SK-N-SH (cell line): ENCODE data around the gene KIF1A. TPM values are rescaled to one million over a fixed set of nuclear protein-coding genes. Genes with fewer than 3 reads are reported as not detected.

ENCODE experiments used
- CTCF ChIA-PET: fragments of 300-600, 350-600 bp; formaldehyde crosslinking; extraction: SDS; loops from one replicate; lab custom pipeline; 2021; lab: Yijun Ruan, JAX
- POLR2A ChIA-PET: fragments of 350-600 bp; sonication (Branson Sonifier 250); formaldehyde crosslinking; extraction: SDS; loops from one replicate; lab custom pipeline; 2020; ENCODE audit warnings: antibody characterized with exemption, inconsistent platforms; lab: Yijun Ruan, JAX
- DNase-seq: peaks from one replicate; pipeline ENCODE4 v3.0.0; 2012
- H2AFZ ChIP-seq: fragments of 200-600 bp; sonication (generic); 2 replicates; pipeline ENCODE4 v1.8.1; 2016; ENCODE audit warnings: antibody characterized with exemption, mild to moderate bottlenecking, low read depth
- H3F3A ChIP-seq: fragments of 200-600 bp; sonication (generic); replicated peaks from 2 replicates; pipeline ENCODE3; 2016; ENCODE audit warnings: antibody characterized with exemption, mild to moderate bottlenecking; ENCODE audit not compliant: insufficient read depth
- H3K27ac ChIP-seq, 2 experiments: fragments of 200-500 bp in 1 of 2; fragments of 200-600 bp in 1 of 2; sonication (Bioruptor generic) in 1 of 2; sonication (generic), shearing (Covaris generic) in 1 of 2; 2 replicates each; pipeline versions ENCODE4 v1.5.1 to v1.6.1; 2014 to 2016; ENCODE audit warnings: low read depth in 2 of 2, inconsistent platforms in 1 of 2, low read length in 1 of 2, mild to moderate bottlenecking in 1 of 2, mixed read lengths in 1 of 2
- H3K27me3 ChIP-seq: fragments of 200-600 bp; sonication (generic), shearing (Covaris generic); 2 replicates; pipeline ENCODE4 v1.6.1; 2016; ENCODE audit warnings: mixed run types; ENCODE audit not compliant: insufficient read depth
- H3K36me3 ChIP-seq, 2 experiments: fragments of 200-500 bp in 1 of 2; fragments of 200-600 bp in 1 of 2; sonication (Bioruptor generic) in 1 of 2; sonication (generic) in 1 of 2; replicated peaks in 1 of 2; 2 replicates each; pipeline versions ENCODE3 to v1.5.1; 2014 to 2016; ENCODE audit warnings: low read length in 1 of 2, mild to moderate bottlenecking in 1 of 2; ENCODE audit not compliant: insufficient read depth in 2 of 2, control insufficient read depth in 1 of 2
- H3K4me1 ChIP-seq, 2 experiments: fragments of 200-500 bp in 1 of 2; fragments of 200-600 bp in 1 of 2; sonication (Bioruptor generic) in 1 of 2; sonication (generic), shearing (Covaris generic) in 1 of 2; 2 replicates each; pipeline versions ENCODE4 v1.5.1 to v1.6.1; 2014 to 2016; ENCODE audit warnings: low read depth in 1 of 2, low read length in 1 of 2, mixed run types in 1 of 2; ENCODE audit not compliant: insufficient read depth in 2 of 2, control insufficient read depth in 1 of 2
- H3K4me2 ChIP-seq: fragments of 200-600 bp; sonication (generic), shearing (Covaris generic); 2 replicates; pipeline ENCODE4 v1.6.1; 2017; ENCODE audit warnings: mixed run types
- H3K4me3 ChIP-seq, 2 experiments: fragments of 200-500 bp in 1 of 2; fragments of 200-600 bp in 1 of 2; sonication (Bioruptor generic) in 1 of 2; sonication (generic), shearing (Covaris generic) in 1 of 2; 2 replicates each; pipeline versions ENCODE4 v1.5.1 to v1.8.1; 2014 to 2016; ENCODE audit warnings: low read depth in 2 of 2, inconsistent platforms in 1 of 2, low read length in 1 of 2, mild to moderate bottlenecking in 1 of 2, mixed read lengths in 1 of 2, moderate library complexity in 1 of 2
- H3K79me2 ChIP-seq: fragments of 200-600 bp; sonication (generic); 2 replicates; pipeline ENCODE4 v1.8.1; 2017; ENCODE audit warnings: mild to moderate bottlenecking; ENCODE audit not compliant: insufficient read depth
- H3K9ac ChIP-seq: fragments of 200-600 bp; sonication (generic); 2 replicates; pipeline ENCODE4 v1.6.1; 2017; ENCODE audit warnings: mixed run types
- H3K9me2 ChIP-seq: fragments of 200-600 bp; sonication (generic); 2 replicates; pipeline ENCODE4 v1.6.1; 2017; ENCODE audit warnings: mixed run types
- H3K9me3 ChIP-seq: fragments of 200-600 bp; sonication (generic); 2 replicates; pipeline ENCODE4 v1.6.1; 2017; ENCODE audit warnings: mixed run types, mild to moderate bottlenecking, moderate library complexity
- H4K20me1 ChIP-seq: fragments of 200-600 bp; sonication (generic); 2 replicates; pipeline ENCODE4 v1.6.1; 2017; ENCODE audit warnings: mild to moderate bottlenecking, mixed run types; ENCODE audit not compliant: insufficient read depth
- MEF2A ChIP-seq: IDR thresholded peaks from 2 replicates; pipeline ENCODE4 v1.4.0; 2012; ENCODE audit warnings: low read depth, borderline replicate concordance
- NFIC ChIP-seq: IDR thresholded peaks from 2 replicates; pipeline ENCODE4 v1.4.0; 2012; ENCODE audit warnings: borderline replicate concordance
- NRF1 ChIP-seq: IDR thresholded peaks from 2 replicates; pipeline ENCODE4 v1.6.1; 2012; ENCODE audit warnings: low read depth, mild to moderate bottlenecking, low read length
- RCOR1 ChIP-seq: fragments of 150-350 bp; IDR thresholded peaks from 2 replicates; pipeline ENCODE4 v1.6.1; 2017; ENCODE audit warnings: antibody characterized with exemption, low read length
- WGBS: methylation state at CpG from one replicate; pipeline ENCODE4 v1.1.6; 2017; ENCODE audit warnings: low lambda C conversion rate; 5-methylcytosine and 5-hydroxymethylcytosine counted together
- polyA plus RNA-seq, 3 experiments: library from polyadenylated mRNA; depleted of rRNA; stranded (reverse); fragments of >200 nt; gene quantifications; 2 replicates each; pipeline ENCODE4 v1.2.3, GENCODE V29; 2012
- TF ChIP-seq, protein P1 (sequence below): IDR thresholded peaks from 2 replicates; pipeline ENCODE4 v1.6.1; 2012; ENCODE audit warnings: mild to moderate bottlenecking, low read depth, low read length, moderate library complexity
- TF ChIP-seq, protein P2 (sequence below): IDR thresholded peaks from 2 replicates; pipeline ENCODE4 v1.4.0; 2012; ENCODE audit warnings: low read depth, borderline replicate concordance

KIF1A gene
- polyA plus RNA-seq, 1 of the 3 experiments (the other 2 are of a cell fraction), result 0.21 TPM

DNA sequence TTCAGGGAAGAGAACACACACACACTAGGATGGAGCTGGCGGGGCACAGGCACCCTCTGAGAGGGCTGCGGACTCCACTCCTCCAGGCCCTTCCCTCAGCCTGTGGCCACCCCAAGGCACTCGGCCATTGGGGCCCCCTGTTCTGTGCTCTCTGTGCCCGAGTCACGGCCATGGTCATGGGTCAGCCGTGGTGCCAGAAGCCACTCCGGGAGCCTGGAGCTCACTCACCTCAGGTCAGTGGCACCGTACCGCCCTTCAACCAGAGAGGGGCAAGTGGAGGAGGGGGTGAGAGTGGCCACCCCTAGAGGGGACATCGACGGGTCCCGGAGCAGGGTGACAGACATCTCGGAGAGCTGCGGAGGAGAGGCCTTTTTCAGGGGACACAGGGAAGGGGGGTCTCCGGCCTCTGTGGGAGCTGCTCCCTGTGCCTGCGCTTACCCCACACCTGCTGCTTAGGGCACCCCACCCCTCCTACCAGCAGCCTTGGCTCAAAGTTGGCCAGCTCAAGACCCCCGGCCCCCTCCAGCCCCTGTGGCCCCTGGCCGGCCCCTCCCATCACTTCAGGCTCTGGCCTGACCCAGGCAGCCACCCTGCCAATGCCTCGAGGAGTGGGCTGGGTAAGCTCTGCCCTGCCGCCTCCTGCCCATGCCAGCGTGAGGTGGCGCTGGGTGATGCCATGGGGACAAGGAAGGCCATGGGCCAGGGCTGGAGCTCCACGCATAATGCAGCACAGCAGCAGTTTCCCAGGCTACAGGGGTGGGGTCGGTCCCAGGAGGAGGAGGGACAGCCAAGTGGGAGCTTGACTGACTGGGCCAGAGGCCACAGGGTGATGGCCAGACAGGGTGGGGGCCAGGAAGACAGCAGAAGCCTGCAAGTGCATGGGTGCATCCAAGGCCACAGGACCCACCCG lies 99.1 kb downstream of the KIF1A start:
- CTCF ChIA-PET, result interaction anchor here (1.0 to 1.9 kb wide), 2 partner anchors 9 to 120 kb away, joined by 3 to 4 read pairs; no protein-coding TSS in a partner anchor
- H3K9me3 ChIP-seq, result no peaks in the 10 kb centered on the region
- no peak for TF ChIP-seq RCOR1
- TF ChIP-seq, all 33 proteins: peak for 0
- POLR2A ChIA-PET, result interaction anchor here (1.2 kb wide), 1 partner anchor 9 kb away, joined by 4 read pairs; no protein-coding TSS in a partner anchor
- no peak overlapping the region for H3K4me3 ChIP-seq
- no peaks in the 10 kb centered on the region for H3K79me2 ChIP-seq
- H3K4me1 ChIP-seq, result no peaks in the 10 kb centered on the region; a peak in 1 of 4 replicates
- WGBS, result 70% methylated on average over 12 of the region's 25 CpGs
- no peak overlapping the region for H3K9ac ChIP-seq
- H3K27ac ChIP-seq, result no peak overlapping the region
- DNase-seq, result no peak
- no peak overlapping the region for H2AFZ ChIP-seq
- no peaks in the 10 kb centered on the region for H3K27me3 ChIP-seq
- no peaks in the 10 kb centered on the region for H3F3A ChIP-seq
- no peak overlapping the region for H3K4me2 ChIP-seq
- no peaks in the 10 kb centered on the region for H3K36me3 ChIP-seq
- H4K20me1 ChIP-seq, result no peaks in the 10 kb centered on the region
- H3K9me2 ChIP-seq, result no peaks in the 10 kb centered on the region

DNA sequence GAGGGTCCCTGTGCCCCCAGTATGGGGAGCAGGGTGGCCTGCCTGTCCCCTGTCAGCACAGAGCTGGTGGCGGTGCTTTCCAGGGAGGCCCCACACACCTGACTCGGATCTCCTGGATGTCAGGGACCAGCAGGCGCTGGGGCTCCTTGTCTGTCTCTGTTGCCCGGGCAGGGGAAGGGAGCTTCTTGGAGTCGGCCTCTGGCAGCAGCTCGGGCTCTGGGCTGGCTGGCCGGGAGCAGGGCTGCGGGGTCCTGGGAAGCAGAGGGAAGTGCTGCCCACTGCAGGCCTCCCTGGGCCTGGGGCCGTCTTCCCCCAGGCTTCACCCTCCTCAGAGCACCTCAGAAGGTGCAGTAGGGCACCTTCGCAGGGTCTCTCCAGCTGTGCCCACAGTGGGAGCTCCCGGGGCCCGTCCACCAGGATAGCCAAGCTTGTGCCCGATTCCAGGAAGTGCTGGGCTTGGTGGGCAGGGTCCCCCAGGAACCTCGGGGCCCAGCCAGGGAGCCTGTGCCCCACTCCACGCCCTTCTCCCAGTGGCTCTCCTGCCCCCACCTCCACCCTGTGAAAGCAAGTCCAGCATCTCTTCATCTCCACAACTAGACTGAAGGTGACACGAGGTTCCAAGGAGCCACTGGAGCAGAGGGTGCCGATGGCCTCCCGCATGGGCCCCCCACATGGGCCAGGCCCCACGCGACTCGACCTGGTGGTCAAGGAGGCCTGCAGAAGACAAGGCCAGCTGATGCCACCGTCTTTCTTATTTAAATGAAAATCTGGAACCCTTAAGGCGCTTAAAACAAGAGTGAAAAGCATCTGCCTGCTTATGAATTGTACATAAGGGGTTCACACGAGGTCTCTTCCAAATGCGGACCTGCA lies 100.1 kb downstream of the KIF1A start:
- peaks cover 0 to 7% of the 10 kb centered on the region in 2 experiments; a peak in 1 of 4 replicates for H3K4me1 ChIP-seq
- no peaks in the 10 kb centered on the region for H3K27me3 ChIP-seq
- CTCF ChIA-PET, result interaction anchor here (1.0 kb wide), 1 partner anchor 10 kb away, joined by 3 read pairs; no protein-coding TSS in a partner anchor
- H3K27ac ChIP-seq, result no peak overlapping the region
- no peak for DNase-seq
- no peak overlapping the region for H3K4me2 ChIP-seq
- H3K9me2 ChIP-seq, result no peaks in the 10 kb centered on the region
- no peaks in the 10 kb centered on the region for H3F3A ChIP-seq
- no peaks in the 10 kb centered on the region for H3K9me3 ChIP-seq
- POLR2A ChIA-PET, result no interaction called here
- H3K79me2 ChIP-seq, result no peaks in the 10 kb centered on the region
- no peaks in the 10 kb centered on the region for H4K20me1 ChIP-seq
- H3K4me3 ChIP-seq, result no peak overlapping the region
- no peak overlapping the region for H3K9ac ChIP-seq
- no peak overlapping the region for H2AFZ ChIP-seq
- WGBS, result 44% methylated on average over 12 of the region's 25 CpGs
- TF ChIP-seq MEF2A, result no peak
- no peak for TF ChIP-seq NFIC
- TF ChIP-seq, protein P1, sequence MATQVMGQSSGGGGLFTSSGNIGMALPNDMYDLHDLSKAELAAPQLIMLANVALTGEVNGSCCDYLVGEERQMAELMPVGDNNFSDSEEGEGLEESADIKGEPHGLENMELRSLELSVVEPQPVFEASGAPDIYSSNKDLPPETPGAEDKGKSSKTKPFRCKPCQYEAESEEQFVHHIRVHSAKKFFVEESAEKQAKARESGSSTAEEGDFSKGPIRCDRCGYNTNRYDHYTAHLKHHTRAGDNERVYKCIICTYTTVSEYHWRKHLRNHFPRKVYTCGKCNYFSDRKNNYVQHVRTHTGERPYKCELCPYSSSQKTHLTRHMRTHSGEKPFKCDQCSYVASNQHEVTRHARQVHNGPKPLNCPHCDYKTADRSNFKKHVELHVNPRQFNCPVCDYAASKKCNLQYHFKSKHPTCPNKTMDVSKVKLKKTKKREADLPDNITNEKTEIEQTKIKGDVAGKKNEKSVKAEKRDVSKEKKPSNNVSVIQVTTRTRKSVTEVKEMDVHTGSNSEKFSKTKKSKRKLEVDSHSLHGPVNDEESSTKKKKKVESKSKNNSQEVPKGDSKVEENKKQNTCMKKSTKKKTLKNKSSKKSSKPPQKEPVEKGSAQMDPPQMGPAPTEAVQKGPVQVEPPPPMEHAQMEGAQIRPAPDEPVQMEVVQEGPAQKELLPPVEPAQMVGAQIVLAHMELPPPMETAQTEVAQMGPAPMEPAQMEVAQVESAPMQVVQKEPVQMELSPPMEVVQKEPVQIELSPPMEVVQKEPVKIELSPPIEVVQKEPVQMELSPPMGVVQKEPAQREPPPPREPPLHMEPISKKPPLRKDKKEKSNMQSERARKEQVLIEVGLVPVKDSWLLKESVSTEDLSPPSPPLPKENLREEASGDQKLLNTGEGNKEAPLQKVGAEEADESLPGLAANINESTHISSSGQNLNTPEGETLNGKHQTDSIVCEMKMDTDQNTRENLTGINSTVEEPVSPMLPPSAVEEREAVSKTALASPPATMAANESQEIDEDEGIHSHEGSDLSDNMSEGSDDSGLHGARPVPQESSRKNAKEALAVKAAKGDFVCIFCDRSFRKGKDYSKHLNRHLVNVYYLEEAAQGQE, result no peak
- TF ChIP-seq, protein P2, sequence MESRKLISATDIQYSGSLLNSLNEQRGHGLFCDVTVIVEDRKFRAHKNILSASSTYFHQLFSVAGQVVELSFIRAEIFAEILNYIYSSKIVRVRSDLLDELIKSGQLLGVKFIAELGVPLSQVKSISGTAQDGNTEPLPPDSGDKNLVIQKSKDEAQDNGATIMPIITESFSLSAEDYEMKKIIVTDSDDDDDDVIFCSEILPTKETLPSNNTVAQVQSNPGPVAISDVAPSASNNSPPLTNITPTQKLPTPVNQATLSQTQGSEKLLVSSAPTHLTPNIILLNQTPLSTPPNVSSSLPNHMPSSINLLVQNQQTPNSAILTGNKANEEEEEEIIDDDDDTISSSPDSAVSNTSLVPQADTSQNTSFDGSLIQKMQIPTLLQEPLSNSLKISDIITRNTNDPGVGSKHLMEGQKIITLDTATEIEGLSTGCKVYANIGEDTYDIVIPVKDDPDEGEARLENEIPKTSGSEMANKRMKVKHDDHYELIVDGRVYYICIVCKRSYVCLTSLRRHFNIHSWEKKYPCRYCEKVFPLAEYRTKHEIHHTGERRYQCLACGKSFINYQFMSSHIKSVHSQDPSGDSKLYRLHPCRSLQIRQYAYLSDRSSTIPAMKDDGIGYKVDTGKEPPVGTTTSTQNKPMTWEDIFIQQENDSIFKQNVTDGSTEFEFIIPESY, result no peak
- TF ChIP-seq NRF1, result no peak
- no peaks in the 10 kb centered on the region for H3K36me3 ChIP-seq
